OCI-LY3 (cell line): ENCODE data around the gene CLMN.

Experiments
- H2AFZ ChIP-seq: fragments of 200-600, 300-600 bp; shearing (Covaris generic); 2 replicates; pipeline ENCODE4 v1.6.0; 2014; ENCODE audit warnings: antibody characterized with exemption, low read depth, low read length
- H3K27ac ChIP-seq: fragments of 200-600, 300-600 bp; sonication (generic); 2 replicates; pipeline ENCODE4 v1.5.1; 2014; ENCODE audit warnings: mild to moderate bottlenecking, low read length, moderate library complexity, mixed read lengths
- H3K27me3 ChIP-seq: fragments of 200-600, 300-600 bp; sonication (generic); 2 replicates; pipeline ENCODE4 v1.6.1; 2014; ENCODE audit warnings: low read depth, low read length, mixed read lengths
- H3K36me3 ChIP-seq: fragments of 200-600, 300-600 bp; sonication (generic); replicated peaks from 2 replicates; pipeline ENCODE3; 2014; ENCODE audit warnings: low read depth, low read length, mixed read lengths
- H3K4me1 ChIP-seq: fragments of 300-600, 200-600 bp; sonication (generic); 2 replicates; pipeline ENCODE4 v1.6.1; 2014; ENCODE audit warnings: low read length, mixed read lengths
- H3K4me2 ChIP-seq: fragments of 200-600, 300-600 bp; sonication (generic); 2 replicates; pipeline ENCODE4 v1.6.1; 2014; ENCODE audit warnings: low read length, mixed read lengths
- H3K4me3 ChIP-seq: fragments of 300-600, 200-600 bp; sonication (generic); 2 replicates; pipeline ENCODE4 v1.5.1; 2014; ENCODE audit warnings: antibody characterized with exemption, mild to moderate bottlenecking, low read length, moderate library complexity
- H3K79me2 ChIP-seq: fragments of 300-600, 200-600 bp; shearing (Covaris generic); 2 replicates; pipeline ENCODE4 v1.6.1; 2014; ENCODE audit warnings: mild to moderate bottlenecking, low read length, mixed read lengths
- H3K9ac ChIP-seq: fragments of 300-600, 200-600 bp; shearing (Covaris generic); 2 replicates; pipeline ENCODE4 v1.6.0; 2014; ENCODE audit warnings: mild to moderate bottlenecking, low read length, moderate library complexity
- H3K9me3 ChIP-seq: fragments of 200-600, 300-600 bp; shearing (Covaris generic); 2 replicates; pipeline ENCODE4 v1.6.1; 2014; ENCODE audit warnings: low read length, mixed read lengths; ENCODE audit not compliant: insufficient read depth
- H4K20me1 ChIP-seq: fragments of 200-600, 300-600 bp; sonication (generic); 2 replicates; pipeline ENCODE4 v1.6.1; 2016; ENCODE audit warnings: low read length, mixed read lengths; ENCODE audit not compliant: insufficient read depth
- EZH2phosphoT487 ChIP-seq: fragments of 200-600 bp; shearing (Covaris generic); IDR thresholded peaks from 2 replicates; pipeline ENCODE4 v1.6.1; 2018; ENCODE audit warnings: antibody characterized with exemption, mixed run types, low read depth
- TF ChIP-seq, protein P1 (sequence below): fragments of 200-600, 300-600 bp; sonication (generic); IDR thresholded peaks from 2 replicates; pipeline ENCODE4 v1.5.1; 2014; ENCODE audit warnings: antibody characterized with exemption, low read length, low read depth

Gene CLMN

DNA sequence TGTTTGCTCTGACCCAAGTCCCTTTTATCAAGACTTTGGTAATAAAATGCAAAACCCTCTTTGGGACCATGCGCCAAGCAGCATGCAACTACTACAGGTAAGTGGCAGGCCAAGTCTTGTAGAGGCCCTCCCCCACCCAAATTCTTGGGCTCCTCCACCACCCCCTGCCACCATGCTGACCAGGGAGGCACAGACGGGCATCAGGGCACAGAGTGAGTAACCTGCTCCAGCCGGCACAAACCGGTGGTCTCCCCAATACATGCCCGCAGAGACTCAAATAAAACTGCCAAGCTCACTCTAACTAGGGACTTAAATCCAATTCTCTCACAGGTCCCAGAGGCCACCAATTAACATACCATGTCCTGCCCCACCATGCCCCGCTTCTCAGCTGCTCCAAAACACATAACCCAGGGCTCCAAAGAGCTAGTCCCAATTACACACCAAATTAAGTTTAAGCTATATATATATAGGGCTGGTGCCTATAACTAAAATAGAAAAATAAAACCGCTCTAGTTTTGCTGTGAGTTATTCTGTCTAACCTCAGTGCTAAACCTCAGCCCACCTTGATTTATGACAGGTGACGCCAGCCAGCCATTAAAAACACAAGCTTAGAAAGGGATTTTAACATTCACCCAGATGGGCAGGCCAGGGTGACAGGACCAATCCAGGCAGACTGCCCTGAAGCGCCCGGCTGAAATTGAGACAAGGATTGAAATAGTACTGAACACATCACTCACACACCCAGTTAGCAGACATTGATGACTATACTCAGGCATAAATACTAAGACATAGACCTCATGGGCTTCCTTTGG is 81.0 kb downstream of the CLMN start:
- peaks cover 10% of the 10 kb centered on the region; the same call in 1 of the 2 replicates for H3K27me3 ChIP-seq
- H3K4me3 ChIP-seq: no peak overlapping the region
- H3K9me3 ChIP-seq: no peaks in the 10 kb centered on the region
- no peaks in the 10 kb centered on the region for H3K36me3 ChIP-seq
- no peaks in the 10 kb centered on the region for H3K79me2 ChIP-seq
- no peak overlapping the region for H2AFZ ChIP-seq
- H3K9ac ChIP-seq: no peak overlapping the region
- TF ChIP-seq EZH2phosphoT487: no peak
- TF ChIP-seq, protein P1, sequence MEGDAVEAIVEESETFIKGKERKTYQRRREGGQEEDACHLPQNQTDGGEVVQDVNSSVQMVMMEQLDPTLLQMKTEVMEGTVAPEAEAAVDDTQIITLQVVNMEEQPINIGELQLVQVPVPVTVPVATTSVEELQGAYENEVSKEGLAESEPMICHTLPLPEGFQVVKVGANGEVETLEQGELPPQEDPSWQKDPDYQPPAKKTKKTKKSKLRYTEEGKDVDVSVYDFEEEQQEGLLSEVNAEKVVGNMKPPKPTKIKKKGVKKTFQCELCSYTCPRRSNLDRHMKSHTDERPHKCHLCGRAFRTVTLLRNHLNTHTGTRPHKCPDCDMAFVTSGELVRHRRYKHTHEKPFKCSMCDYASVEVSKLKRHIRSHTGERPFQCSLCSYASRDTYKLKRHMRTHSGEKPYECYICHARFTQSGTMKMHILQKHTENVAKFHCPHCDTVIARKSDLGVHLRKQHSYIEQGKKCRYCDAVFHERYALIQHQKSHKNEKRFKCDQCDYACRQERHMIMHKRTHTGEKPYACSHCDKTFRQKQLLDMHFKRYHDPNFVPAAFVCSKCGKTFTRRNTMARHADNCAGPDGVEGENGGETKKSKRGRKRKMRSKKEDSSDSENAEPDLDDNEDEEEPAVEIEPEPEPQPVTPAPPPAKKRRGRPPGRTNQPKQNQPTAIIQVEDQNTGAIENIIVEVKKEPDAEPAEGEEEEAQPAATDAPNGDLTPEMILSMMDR: no peak
- no peak overlapping the region for H3K4me2 ChIP-seq
- H4K20me1 ChIP-seq: no peaks in the 10 kb centered on the region
- H3K27ac ChIP-seq: no peak overlapping the region
- peaks cover 3% of the 10 kb centered on the region for H3K4me1 ChIP-seq

DNA sequence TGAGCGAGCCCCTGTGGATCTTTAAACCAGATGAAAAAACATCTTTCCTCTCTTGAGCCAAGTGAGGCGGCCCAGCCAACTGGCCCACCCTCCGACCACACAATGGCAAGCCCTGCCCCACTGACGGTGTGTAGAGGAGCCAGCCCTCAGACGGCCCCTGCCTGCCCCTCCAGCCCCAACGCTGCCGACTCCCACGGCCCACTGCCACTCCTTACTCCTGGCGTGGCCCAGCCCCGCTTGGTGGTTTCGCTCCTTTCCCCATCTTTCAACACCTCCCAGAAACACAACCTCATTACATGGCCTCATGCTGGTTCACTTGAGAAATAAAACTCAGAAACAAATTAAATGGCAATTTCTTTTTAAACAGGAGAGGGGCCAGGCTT is 81.8 kb downstream of the CLMN start:
- H3K9me3 ChIP-seq: no peaks in the 10 kb centered on the region
- H3K4me2 ChIP-seq: no peak overlapping the region
- H3K4me3 ChIP-seq: no peak overlapping the region
- H3K27ac ChIP-seq: no peak overlapping the region
- no peaks in the 10 kb centered on the region for H3K79me2 ChIP-seq
- H3K4me1 ChIP-seq: peaks cover 7% of the 10 kb centered on the region
- no peaks in the 10 kb centered on the region for H3K36me3 ChIP-seq
- peaks cover 10% of the 10 kb centered on the region for H3K27me3 ChIP-seq
- H2AFZ ChIP-seq: no peak overlapping the region
- H4K20me1 ChIP-seq: no peaks in the 10 kb centered on the region
- H3K9ac ChIP-seq: no peak overlapping the region
- TF ChIP-seq, protein P1: no peak
- TF ChIP-seq EZH2phosphoT487: no peak

DNA sequence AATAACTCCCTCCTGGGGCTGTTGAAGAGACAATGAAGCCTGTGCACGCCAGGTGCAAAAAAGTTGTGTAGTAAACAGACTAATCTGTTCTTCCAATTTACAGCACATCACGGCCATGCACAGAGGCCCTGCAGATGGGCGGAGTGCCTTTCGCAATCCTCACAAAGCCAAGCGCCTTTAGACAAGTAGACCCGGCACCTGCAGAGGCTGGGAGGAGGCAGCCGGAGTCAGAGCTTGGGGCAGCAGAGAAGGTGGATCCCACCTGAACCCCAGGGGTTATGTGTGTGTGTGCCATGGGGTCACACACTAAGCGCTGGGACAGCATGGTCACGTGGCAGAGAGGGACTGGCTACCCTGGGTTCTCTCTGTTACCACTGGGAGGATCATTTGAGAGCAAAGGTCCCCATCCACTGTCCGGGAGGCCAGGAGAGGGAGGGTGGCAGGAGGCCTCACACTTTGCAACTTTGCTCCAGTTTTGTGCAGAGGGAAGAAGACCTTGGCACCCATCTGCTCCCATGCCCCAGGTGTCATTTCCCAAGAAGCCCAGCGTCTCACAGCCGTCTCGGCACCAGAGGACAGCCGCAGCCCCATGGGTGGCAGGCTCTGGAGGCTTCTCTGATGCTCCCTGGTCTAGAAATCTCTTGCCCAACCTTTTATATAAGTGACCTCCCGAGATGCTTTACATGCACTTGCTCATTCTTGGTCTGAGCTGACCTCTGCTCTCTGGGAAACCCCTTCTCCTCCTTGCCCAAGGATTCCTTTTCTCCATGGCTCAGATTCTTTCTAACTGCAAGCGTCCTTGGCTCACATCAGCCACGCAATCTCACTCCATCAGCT is 82.4 kb downstream of the CLMN start:
- peaks cover 10% of the 10 kb centered on the region for H3K27me3 ChIP-seq
- no peak overlapping the region for H3K9ac ChIP-seq
- no peaks in the 10 kb centered on the region for H3K36me3 ChIP-seq
- no peaks in the 10 kb centered on the region for H4K20me1 ChIP-seq
- no peaks in the 10 kb centered on the region for H3K9me3 ChIP-seq
- no peak overlapping the region for H2AFZ ChIP-seq
- H3K27ac ChIP-seq: no peak overlapping the region
- peaks cover 7% of the 10 kb centered on the region for H3K4me1 ChIP-seq
- no peak overlapping the region for H3K4me2 ChIP-seq
- no peak overlapping the region for H3K4me3 ChIP-seq
- no peaks in the 10 kb centered on the region for H3K79me2 ChIP-seq
- TF ChIP-seq, protein P1: no peak
- TF ChIP-seq EZH2phosphoT487: no peak

DNA sequence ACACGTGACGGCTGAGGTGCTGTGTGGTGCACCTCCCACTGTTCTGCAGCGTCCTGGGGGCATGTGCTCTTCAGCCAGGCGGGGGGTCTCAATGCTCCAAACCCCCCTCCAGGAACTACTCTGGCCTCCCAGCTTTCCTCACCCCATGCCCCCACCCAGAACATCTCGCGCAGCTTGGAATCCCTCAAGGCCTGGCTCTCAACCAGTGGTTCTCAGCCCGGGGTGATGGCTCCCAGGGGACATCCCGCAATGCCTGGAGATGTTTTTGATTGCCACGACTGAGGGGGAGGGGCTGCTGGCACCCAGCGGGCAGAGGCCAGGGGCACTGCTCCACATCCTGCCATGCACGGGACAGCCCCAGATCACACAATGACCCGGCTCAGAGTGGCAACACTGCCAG is 83.5 kb downstream of the CLMN start:
- no peaks in the 10 kb centered on the region for H4K20me1 ChIP-seq
- no peak overlapping the region for H3K27ac ChIP-seq
- H3K9me3 ChIP-seq: no peaks in the 10 kb centered on the region
- H3K4me3 ChIP-seq: no peak overlapping the region
- no peaks in the 10 kb centered on the region for H3K79me2 ChIP-seq
- H3K9ac ChIP-seq: no peak overlapping the region
- no peak overlapping the region for H3K4me2 ChIP-seq
- TF ChIP-seq, protein P1: no peak
- no peak for TF ChIP-seq EZH2phosphoT487
- H3K4me1 ChIP-seq: peaks cover 7% of the 10 kb centered on the region
- H3K27me3 ChIP-seq: peaks cover 10% of the 10 kb centered on the region
- H3K36me3 ChIP-seq: no peaks in the 10 kb centered on the region
- H2AFZ ChIP-seq: no peak overlapping the region
